HG03066 (cell line): ENCODE data around the gene OLFML2A.

ENCODE experiments used
- ATAC-seq: cut with Tn5 transposase; IDR thresholded peaks from one replicate; pipeline ENCODE4 v1.9.1; 2021; ENCODE audit warnings: low read depth; ENCODE audit not compliant: unreplicated experiment

OLFML2A gene

DNA sequence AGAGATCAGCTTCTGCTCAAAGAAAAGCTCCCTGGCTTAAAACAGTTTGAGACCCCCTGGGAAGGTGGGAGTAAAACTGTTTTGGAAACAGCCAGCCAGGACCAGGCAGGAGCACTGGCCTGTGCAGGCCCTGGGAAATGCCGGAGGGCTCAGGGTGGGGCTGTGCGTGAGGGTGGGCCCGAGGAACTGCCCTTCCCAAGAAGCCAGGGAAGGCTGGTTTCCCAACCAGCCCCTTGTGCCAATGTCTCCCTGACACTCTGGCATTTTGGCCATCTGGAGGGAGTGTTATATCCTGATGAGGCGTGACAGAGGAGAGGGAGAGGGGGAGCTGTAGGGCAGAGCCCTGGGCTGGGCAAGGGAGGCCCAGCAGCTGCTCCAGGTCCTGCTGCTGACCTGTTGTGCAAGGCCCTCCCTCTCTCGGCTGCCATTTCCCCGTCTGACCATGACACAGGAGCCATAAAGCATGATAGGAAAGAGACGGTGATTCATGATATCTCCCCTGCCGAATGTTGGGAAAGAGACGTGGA lies 16.1 kb downstream of the OLFML2A start:
- no peak for ATAC-seq

GRCh38 chr9:124794902-124795491 lies 18.1 kb downstream of the OLFML2A start:
- ATAC-seq: no peak

DNA sequence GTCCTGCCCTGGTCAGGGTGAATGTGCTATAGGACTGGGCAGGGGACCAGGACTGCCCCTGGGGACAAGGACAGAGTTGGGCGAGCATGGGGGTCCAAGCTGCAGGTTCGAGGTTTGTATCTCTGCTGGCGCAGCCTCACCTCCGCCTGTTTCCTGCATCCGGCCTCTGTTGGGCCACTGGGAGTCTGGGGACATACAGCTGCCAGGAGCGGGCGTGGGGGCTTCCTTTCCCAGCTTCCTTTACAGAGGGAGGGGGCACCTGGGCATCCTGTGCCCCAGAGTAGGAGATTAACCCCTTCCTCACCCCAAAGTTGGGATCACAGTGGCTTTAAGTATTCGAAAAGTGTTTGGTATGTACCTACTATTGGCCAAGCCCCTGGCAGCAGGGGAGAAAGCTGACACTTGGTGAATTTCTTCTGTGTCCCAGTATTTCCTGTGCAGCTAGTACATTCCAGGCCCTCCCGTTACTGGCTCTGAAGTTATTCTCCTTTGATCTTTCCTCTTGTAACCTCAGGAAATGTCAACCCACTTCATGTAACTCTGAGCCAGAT lies 19.0 kb downstream of the OLFML2A start:
- ATAC-seq: no peak

DNA sequence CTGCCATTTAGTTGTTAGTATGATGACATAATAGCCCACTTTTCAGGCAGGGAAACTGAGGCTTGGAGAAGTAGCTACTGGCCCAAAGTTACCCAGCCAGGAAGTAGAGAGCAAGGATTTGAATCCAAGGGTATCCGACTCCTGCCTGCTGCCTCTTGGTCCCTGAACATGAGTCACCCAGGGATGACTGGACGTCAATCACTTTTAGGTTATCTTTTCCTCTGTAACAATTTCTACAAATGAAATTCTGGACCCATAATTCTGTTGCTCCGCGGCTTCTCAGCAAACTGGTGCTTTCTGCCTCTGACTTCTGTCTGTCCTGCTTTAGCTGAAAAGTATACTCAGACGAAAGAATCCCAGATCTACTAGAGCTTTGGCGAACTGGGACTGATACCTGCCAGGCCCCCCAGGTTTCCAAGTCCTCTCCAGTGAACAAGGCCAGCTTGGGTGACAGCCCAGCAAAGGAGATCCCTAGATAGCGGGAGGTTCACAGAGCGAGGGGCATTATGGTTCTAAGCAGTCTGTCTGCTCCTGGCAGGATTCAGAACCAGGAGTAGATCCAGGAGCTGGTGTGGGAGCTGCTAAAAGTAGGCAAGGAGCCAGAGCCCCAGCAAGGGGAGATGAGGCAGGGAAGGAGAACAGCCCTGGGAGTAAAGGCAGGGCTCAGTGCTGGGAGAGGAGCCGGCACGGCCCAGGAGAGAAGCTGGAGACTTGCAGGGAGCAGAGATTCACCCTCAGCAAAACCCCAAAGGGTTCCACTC lies 20.6 kb downstream of the OLFML2A start:
- no peak for ATAC-seq

DNA sequence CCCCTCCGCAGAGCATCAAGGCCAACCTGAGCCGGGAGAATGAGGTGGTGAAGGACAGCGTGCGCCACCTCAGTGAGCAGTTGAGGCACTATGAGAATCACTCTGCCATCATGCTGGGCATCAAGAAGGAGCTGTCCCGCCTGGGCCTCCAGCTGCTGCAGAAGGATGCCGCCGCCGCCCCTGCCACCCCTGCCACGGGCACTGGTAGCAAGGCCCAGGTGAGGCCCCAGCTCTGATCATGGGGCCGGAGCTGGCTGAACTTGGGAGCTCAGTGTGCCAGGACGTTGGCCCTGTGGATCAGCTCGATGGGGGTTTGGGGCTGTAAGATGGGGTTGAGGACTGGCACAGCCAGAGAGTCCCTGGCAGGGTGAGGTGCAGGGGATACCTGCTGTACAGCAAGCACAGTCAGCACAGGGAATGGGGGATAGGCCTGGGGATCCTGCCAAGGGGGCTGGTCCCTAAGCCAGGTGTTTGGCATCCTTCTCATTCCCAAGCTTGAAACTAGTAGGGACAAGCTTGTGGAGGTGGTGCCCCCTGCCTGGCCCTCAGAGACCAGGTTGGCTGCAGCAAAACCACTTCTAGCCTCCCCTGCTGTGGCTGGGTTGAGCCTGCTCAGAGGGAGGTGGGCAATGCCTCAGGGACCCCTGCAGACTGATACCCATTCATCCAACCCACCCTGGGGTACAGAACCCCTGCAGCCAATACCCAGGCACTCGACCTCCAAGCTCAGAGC lies 22.5 kb downstream of the OLFML2A start:
- ATAC-seq: no peak

- ATAC-seq: no peak
Observed at GRCh38 chr9:124800306-124801259, 23.6 kb downstream of the OLFML2A start.

GRCh38 chr9:124801356-124801755 lies 24.4 kb downstream of the OLFML2A start:
- no peak for ATAC-seq

GRCh38 chr9:124802426-124802825 lies 25.5 kb downstream of the OLFML2A start:
- no peak for ATAC-seq

DNA sequence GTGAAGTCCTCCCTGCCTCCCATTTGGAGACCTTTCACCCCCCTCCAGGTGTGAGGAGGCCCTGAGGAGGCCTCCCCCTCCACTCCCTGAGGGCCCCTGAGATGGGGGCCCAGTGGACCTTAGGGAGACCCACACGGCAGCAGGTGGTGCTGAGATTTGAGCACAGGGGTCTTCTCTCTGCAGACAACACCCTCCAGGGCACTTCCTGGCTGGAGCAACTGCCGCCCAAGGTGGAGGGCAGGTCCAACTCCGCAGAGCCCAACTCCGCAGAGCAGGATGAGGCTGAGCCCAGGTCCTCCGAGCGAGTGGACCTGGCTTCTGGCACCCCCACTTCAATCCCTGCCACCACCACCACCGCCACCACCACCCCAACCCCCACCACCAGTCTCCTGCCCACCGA lies 27.0 kb downstream of the OLFML2A start:
- ATAC-seq: no peak

GRCh38 chr9:124805186-124805585 lies 28.3 kb downstream of the OLFML2A start:
- no peak for ATAC-seq

GRCh38 chr9:124808246-124808956 lies 31.5 kb downstream of the OLFML2A start:
- ATAC-seq: no peak

DNA sequence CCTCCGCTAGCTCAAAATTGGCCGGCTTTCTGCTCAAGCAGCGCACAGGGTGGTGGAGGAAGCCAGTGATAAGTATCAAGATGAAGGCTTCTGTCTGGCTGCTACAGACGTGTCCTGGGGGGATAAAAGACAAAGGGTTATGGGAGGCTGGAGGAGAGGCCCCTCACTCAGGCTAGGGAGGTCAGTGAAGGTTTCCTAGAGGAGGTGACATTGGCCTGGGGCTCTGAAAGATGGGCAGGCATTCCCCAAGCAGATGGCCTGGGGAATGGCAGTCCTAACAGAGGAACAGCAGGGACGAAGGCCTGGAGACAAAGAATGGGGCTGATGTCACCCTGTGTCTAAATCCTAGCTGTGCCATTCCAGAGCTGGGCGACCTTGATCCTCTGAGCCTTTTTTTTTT lies 32.3 kb downstream of the OLFML2A start:
- no peak for ATAC-seq

GRCh38 chr9:124809741-124810500 lies 33.0 kb downstream of the OLFML2A start:
- no peak for ATAC-seq

DNA sequence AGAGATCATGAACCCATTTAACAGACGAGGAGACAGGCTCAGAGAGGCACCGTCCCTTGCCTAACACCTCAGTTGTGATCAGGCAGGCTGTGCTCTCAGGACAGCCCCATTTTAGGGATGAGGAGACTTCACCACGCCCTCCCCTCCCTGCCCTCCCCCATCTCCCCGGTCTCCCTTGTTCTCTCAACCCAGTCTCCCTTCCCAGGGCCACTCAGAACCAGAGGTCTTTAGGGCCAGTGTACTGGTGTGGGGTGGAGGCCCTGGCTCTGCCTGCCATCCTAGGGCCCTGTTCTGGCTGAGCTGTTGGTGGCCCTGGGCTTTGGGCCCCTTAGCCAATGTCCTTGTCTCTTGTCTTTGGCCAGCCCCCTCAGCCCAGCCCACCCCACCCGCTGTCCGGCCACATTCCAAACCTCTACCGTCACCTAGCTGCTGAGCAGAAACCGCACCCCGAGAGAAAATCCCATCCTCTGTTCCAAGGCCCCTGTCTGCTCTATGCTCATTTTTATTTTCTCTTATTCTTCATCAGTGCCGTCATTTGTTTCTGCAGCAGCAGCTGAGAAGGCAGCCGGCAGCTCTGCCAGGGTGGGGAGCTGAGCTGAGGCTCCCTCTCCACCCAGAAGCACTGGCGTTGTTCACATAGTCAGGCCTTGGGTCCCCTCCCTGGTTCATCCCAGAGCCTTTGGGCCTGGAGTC lies 33.9 kb downstream of the OLFML2A start:
- no peak for ATAC-seq

DNA sequence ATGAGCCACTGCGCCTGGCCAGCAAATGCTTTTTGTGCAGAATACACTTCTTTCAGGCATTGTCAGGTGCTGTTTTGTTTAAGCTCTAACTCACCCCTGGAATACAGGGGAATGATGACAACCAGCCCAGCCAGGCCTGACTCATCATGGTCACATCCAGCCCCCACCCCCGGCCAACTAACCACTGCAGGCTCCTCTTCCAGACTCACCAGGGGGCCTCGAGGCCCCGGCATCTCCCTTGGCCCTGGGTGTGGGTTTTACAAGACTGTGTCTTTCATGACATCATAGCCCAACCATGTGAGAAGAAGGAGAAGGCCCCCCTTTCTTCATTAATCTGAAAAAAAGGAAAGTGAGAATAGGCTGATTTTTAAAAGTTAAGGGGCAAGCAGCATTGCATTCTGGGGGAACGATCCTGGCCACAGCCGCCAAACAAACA lies 35.5 kb downstream of the OLFML2A start:
- no peak for ATAC-seq

DNA sequence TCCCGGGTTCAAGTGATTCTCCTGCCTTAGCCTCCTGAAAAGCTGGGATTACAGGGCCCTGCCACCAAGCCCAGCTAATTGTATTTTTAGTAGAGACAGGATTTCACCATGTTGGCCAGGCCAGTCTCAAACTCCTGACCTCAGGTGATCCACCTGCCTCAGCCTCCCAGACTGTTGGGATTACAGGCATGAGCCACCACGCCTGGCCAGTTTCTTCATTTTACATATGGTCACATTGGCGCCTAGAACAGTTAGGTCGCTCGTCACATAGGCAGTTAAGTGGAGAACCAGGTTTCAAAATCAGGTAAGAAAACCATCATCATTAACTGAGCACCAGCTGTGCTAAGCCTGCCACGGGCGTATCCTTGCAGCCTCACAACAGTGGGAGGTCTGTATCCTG lies 36.1 kb downstream of the OLFML2A start:
- ATAC-seq: no peak

DNA sequence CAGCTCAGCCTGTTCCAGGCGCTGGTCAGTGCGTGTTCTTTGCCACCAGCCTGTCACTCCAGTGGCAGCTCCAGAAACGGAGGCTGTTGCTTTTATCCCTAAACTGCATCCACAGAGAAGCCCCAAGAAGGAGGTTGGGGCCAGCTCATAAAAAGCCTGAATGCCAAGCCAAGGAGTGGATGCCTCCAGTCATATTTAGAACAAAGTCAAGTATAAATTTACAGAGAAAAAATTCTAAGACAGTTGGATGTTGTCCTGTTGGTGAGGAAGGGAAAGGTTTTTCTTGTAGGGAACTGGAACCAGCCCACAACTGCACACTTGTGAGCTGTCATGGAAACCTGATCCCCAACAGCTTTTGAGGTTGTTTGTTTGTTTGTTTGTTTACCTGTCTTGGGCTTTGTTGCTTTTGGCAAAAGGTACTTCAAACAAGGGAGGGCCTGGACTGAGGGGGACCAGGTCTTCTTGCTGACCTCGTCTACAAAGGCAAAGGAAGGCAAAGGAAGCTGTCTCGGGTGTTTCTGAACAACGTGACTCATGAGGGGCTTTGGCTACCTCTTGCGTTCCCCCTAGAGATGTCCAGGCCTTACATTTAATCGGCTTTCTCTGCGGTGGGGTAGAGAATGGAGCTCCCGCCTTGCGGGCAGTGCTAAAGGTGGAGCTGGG lies 36.7 kb downstream of the OLFML2A start:
- no peak for ATAC-seq

- no peak for ATAC-seq
Observed at GRCh38 chr9:124814164-124814535, 37.2 kb downstream of the OLFML2A start.
